ENCODE results near the gene FAM83B. TPM values are rescaled to one million over a fixed set of nuclear protein-coding genes. Genes with fewer than 3 reads are reported as not detected.

FAM83B gene
- total and polyA plus RNA-seq, 2 donors (not counting 3 experiments of a cell fraction or from before 2014, with no cell fraction given): not detected

GRCh38 chr6:54899986-54900385, 53.4 kb downstream of the FAM83B start:
- H3K9me3 ChIP-seq (replicated peaks; ENCODE audit: control insufficient read depth, insufficient read depth, low read length): no peaks in the 10 kb centered on the region

More at GRCh38 chr6:54899986-54900385, 53.4 kb downstream of the FAM83B start:
- POLR2A ChIA-PET: no interaction called here
- Histone ChIP-seq H3K4me1 (ENCODE audit: control insufficient read depth, extremely low read depth, insufficient read depth, low read length) (no peaks in the 10 kb centered on the region), H3K4me3 (replicated peaks in 1 of 3; ENCODE audit: insufficient read depth in 1 of 3, low read depth in 1 of 3, low read length in 3 of 3) (no peak overlapping the region), H3K36me3 (ENCODE audit: control insufficient read depth in 2 of 2, extremely low read depth in 1 of 2, insufficient read depth in 2 of 2, low read length in 2 of 2) (no peaks in the 10 kb centered on the region), H2AFZ (ENCODE audit: low read depth, low read length) (no peak overlapping the region), H3K9ac (replicated peaks; ENCODE audit: extremely low read depth, insufficient read depth, low read length) (no peak overlapping the region), H3K27ac (ENCODE audit: insufficient read depth, low read depth, low read length) (no peak overlapping the region), H3K9me1 (replicated peaks; ENCODE audit: control insufficient read depth, extremely low read depth, insufficient read depth, low read length) (no peaks in the 10 kb centered on the region), H3K27me3 (ENCODE audit: control insufficient read depth in 2 of 2, insufficient read depth in 2 of 2, low read length in 2 of 2) (no peaks in the 10 kb centered on the region), H4K20me1 (replicated peaks; ENCODE audit: control insufficient read depth, extremely low read depth, insufficient read depth, low read length) (no peaks in the 10 kb centered on the region), H3K79me2 (ENCODE audit: control insufficient read depth, insufficient read depth, low read length) (no peaks in the 10 kb centered on the region), H3K4me2 (ENCODE audit: insufficient read depth, low read length) (no peak overlapping the region)
- DNase-seq (ENCODE audit: low read depth, low spot score): no peak
- FAIRE-seq: no peak
- dilution Hi-C loops (cut with MboI; ENCODE audit: extremely low pct_ligation_motif_present, low sequenced_read_pairs) (no loop called here), intact Hi-C loops (cut with micrococcal nuclease) (no loop called here)
- BruUV-seq (replicated peaks): no TSS peak
- CTCF ChIA-PET: interaction anchor here (0.7 kb wide), 1 partner anchor 47 kb away, joined by 3 read pairs; no protein-coding TSS in a partner anchor
- TF ChIP-seq GATA2 (IDR thresholded peaks at IDR 0.05; ENCODE audit: insufficient read depth, insufficient read length, low read depth, low read length) (no peak), JUN (IDR thresholded peaks at IDR 0.05; ENCODE audit: borderline replicate concordance, insufficient read depth, insufficient read length, low read depth) (no peak), POLR2A (IDR thresholded peaks at IDR 0.05; ENCODE audit: low read depth, low read length) (no peak), EZH2 (IDR thresholded peaks at IDR 0.05; ENCODE audit: borderline replicate concordance, low read depth, low read length, severe bottlenecking) (no peak), FOS (IDR thresholded peaks at IDR 0.05; ENCODE audit: borderline replicate concordance, insufficient read depth, low read length) (no peak), POLR2AphosphoS5 (IDR thresholded peaks at IDR 0.05; ENCODE audit: insufficient read depth, low read depth, low read length) (no peak), MYC (IDR thresholded peaks at IDR 0.05; ENCODE audit: low read depth, low read length) (no peak), MAX (IDR thresholded peaks at IDR 0.05; ENCODE audit: insufficient read depth, insufficient read length) (no peak)
- TF ChIP-seq, protein P1, sequence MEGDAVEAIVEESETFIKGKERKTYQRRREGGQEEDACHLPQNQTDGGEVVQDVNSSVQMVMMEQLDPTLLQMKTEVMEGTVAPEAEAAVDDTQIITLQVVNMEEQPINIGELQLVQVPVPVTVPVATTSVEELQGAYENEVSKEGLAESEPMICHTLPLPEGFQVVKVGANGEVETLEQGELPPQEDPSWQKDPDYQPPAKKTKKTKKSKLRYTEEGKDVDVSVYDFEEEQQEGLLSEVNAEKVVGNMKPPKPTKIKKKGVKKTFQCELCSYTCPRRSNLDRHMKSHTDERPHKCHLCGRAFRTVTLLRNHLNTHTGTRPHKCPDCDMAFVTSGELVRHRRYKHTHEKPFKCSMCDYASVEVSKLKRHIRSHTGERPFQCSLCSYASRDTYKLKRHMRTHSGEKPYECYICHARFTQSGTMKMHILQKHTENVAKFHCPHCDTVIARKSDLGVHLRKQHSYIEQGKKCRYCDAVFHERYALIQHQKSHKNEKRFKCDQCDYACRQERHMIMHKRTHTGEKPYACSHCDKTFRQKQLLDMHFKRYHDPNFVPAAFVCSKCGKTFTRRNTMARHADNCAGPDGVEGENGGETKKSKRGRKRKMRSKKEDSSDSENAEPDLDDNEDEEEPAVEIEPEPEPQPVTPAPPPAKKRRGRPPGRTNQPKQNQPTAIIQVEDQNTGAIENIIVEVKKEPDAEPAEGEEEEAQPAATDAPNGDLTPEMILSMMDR (IDR thresholded peaks at IDR 0.05; ENCODE audit: extremely low read depth in 1 of 2, insufficient read depth in 1 of 2, low read depth in 1 of 2, low read length in 2 of 2): no peak

Measured in endothelial cell of umbilical vein (primary cell).